ENCODE data around the gene XYLT2. TPM values are rescaled to one million over a fixed set of nuclear protein-coding genes. Genes with fewer than 3 reads are reported as not detected.
A peak's percentile ranks its signal among the peaks of the same experiment; 100 is the strongest.

Gene XYLT2
- total RNA-seq, 1 experiment from 2014 or later = 39.7 TPM

GRCh38 chr17:50361561-50362480 is 15.9 kb downstream of the XYLT2 start:
- ChIA-PET POLR2A (interaction anchor here (0.5 to 2.3 kb wide), 3 partner anchors 15 to 63 kb away, joined by 3 to 7 read pairs (median 3); no protein-coding TSS in a partner anchor), CTCF (interaction anchor here (0.6 to 6.9 kb wide), 67 partner anchors 9 to 547 kb away, joined by 3 to 108 read pairs (median 4); partner anchors contain the start of genes COL1A1, EME1, ITGA3 and LRRC59)
- no peak for TF ChIP-seq OVOL2 (CRISPR knock-in tag; IDR thresholded peaks at IDR 0.05; ENCODE audit: borderline replicate concordance)
- TF ChIP-seq ZNF138 (CRISPR knock-in tag; conservative IDR thresholded peaks at IDR 0.05) = no peak
- peak; percentile 14; the same call in 1 of the 2 replicates for TF ChIP-seq MAX (CRISPR knock-in tag; IDR thresholded peaks at IDR 0.05)
- TF ChIP-seq CTCF (IDR thresholded peaks at IDR 0.05) = peak; percentile 60
- TF ChIP-seq HMGXB4 (CRISPR knock-in tag; IDR thresholded peaks at IDR 0.05) = 0 out of 2 replicates have a peak, but pooled peaks have one; percentile 31
- TF ChIP-seq PRDM15 (CRISPR knock-in tag; IDR thresholded peaks at IDR 0.05) = no peak
- Mint-ChIP-seq H3K4me1 (peaks cover 36% of the 10 kb centered on the region), H3K27me3 (ENCODE audit: low read depth) (no peaks in the 10 kb centered on the region), H3K4me3 (no peak overlapping the region), H3K9me3 (no peaks in the 10 kb centered on the region), H3K36me3 (peaks cover 18% of the 10 kb centered on the region), H3K27ac (peak overlapping the region; percentile 91; the same call in 1 of the 2 replicates)
- DNase-seq (ENCODE audit: low spot score) = peak; percentile 61
- ATAC-seq = peak; percentile 43

GRCh38 chr17:50362661-50363060 is 16.7 kb downstream of the XYLT2 start:
- DNase-seq (ENCODE audit: low spot score) = no peak
- Mint-ChIP-seq H3K4me3 (no peak overlapping the region), H3K27ac (no peak overlapping the region)

GRCh38 chr17:50363217-50364060 is 17.5 kb downstream of the XYLT2 start:
- ChIA-PET CTCF (interaction anchor here (0.6 to 6.9 kb wide), 12 partner anchors 11 to 218 kb away, joined by 3 to 108 read pairs (median 5); partner anchors contain the start of genes COL1A1, LRRC59, RSAD1 and XYLT2), POLR2A (interaction anchor here (2.3 kb wide), 1 partner anchor 16 kb away, joined by 7 read pairs; no protein-coding TSS in a partner anchor)
- H3K4me3 Mint-ChIP-seq = no peak overlapping the region
- H3K36me3 Mint-ChIP-seq = peaks cover 19% of the 10 kb centered on the region
- peaks cover 36% of the 10 kb centered on the region for H3K4me1 Mint-ChIP-seq
- ATAC-seq (peak; percentile 92), DNase-seq (ENCODE audit: low spot score) (peak; percentile 82)
- no peaks in the 10 kb centered on the region for H3K27me3 Mint-ChIP-seq (ENCODE audit: low read depth)
- peak; percentile 88 for TF ChIP-seq NFYB (CRISPR knock-in tag; conservative IDR thresholded peaks at IDR 0.05; ENCODE audit: low read depth)
- TF ChIP-seq SP1 (CRISPR knock-in tag; conservative IDR thresholded peaks at IDR 0.05) = 0 out of 2 replicates have a peak, but pooled peaks have one; percentile 44
- TF ChIP-seq E2F4 (CRISPR knock-in tag; IDR thresholded peaks at IDR 0.05; ENCODE audit: borderline replicate concordance, low read depth) = no peak
- peak; percentile 57; the same call in 1 of the 2 replicates for TF ChIP-seq ERG (CRISPR knock-in tag; IDR thresholded peaks at IDR 0.05)
- no peak overlapping the region for H3K27ac Mint-ChIP-seq
- no peaks in the 10 kb centered on the region for H3K9me3 Mint-ChIP-seq

More at GRCh38 chr17:50362661-50363060, 16.7 kb downstream of the XYLT2 start:
- H3K9me3 Mint-ChIP-seq = no peaks in the 10 kb centered on the region
- ChIA-PET CTCF (interaction anchor here (0.6 to 6.9 kb wide), 53 partner anchors 9 to 546 kb away, joined by 3 to 108 read pairs (median 4); partner anchors contain the start of genes COL1A1, EME1, ITGA3 and LRRC59), POLR2A (interaction anchor here (0.6 to 2.3 kb wide), 2 partner anchors 15 to 17 kb away, joined by 3 to 7 read pairs; no protein-coding TSS in a partner anchor)
- peaks cover 15% of the 10 kb centered on the region for H3K36me3 Mint-ChIP-seq
- peaks cover 36% of the 10 kb centered on the region for H3K4me1 Mint-ChIP-seq
- no peak for ATAC-seq
- TF ChIP-seq ZNF121 (CRISPR knock-in tag; IDR thresholded peaks at IDR 0.05) = 0 out of 2 replicates have a peak, but pooled peaks have one; percentile 24
- TF ChIP-seq MXD4 (CRISPR knock-in tag; IDR thresholded peaks at IDR 0.05; ENCODE audit: borderline replicate concordance) = no peak
- no peak for TF ChIP-seq KAT7 (CRISPR knock-in tag; IDR thresholded peaks at IDR 0.05; ENCODE audit: borderline replicate concordance)
- H3K27me3 Mint-ChIP-seq (ENCODE audit: low read depth) = no peaks in the 10 kb centered on the region
